T47D (cell line): Measurements from ENCODE around the gene GRWD1.

Experiments used
- DNase-seq, 2 experiments: peaks; one replicate each; pipeline versions ENCODE4 v3.0.0 to v3.0.0-alpha.2; 2011 to 2012; ENCODE audit warnings: low read depth in 1 of 2, low spot score in 1 of 2
- JUND ChIP-seq: IDR thresholded peaks from 2 replicates; pipeline ENCODE4 v1.6.1; 2012; ENCODE audit warnings: low read depth
- in situ Hi-C: cut with HindIII; loops from 2 replicates; pipeline ENCODE4 v1.10.0; 2016; ENCODE audit warnings: low sequenced_read_pairs, low pct_unique_long_range_greater_than_20kb

GRWD1 gene

DNA sequence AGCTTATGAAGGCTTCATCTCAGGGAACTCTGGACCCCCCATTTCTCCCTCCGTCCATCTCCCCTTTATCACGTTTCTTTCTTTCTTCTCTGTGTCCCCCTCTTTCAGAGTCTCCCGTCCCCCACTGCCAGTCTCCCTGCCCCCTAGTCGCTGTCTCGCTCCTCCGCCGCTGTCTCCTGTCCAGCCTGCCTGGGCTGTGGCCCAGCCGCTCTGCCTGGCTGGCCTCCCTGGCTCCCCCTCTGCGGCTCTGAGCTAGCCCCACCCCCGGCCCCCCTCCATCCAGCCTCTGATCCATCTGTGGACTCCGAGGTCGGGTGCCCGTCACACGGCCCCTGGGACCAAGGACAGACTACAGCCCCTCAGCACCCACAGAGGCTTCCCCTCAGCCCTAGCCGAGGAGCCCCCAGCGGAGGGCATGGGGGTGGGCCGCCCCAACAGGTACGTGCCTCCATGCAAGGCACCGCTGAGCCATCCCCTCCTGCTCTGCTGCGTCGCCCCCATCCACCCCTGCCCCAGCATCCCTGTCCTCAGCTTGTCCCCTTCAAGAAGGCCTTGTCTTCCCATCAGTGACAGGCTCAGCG, 8.5 kb downstream of the GRWD1 start:
- in situ Hi-C loops = no loop called here
- no peak for DNase-seq
- no peak for TF ChIP-seq JUND

DNA sequence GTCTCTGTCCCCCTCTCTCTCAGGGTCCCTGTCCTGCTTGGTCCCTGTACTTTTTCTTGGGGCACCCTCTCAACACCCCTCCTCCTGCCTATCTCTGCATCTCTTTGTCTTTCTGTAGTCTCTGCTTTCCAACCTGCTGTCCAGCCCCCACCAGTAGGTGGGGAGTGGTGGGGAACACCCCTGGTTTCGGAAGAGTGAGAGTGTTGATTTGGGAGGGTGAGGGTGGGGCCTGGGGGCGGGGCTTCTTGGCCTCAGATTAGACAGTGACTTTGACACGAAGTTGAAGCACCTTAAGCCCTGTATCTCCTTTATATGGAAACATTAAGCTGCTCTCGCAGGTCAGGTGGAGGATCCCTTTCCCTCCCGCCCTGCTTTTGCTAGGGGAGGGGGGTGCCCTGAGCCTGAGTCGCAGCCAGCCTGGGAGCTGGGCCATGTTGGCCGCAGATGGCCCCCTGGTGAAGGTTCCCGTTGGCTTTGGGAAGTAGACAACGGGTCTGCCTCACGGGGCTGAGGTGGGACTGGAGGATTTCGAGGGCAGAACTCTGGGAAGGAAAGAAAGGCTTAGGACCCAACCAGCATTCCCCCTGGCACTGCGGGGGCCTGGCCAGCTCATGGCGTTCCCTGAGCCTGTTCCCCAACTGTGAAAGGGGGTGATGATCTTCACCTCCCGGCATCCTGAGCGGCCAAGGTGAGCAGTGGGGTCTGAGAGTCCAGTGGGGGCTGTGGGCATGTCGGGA, 9.6 kb downstream of the GRWD1 start, which contains the start of gene KCNJ14:
Gene KCNJ14, plus strand, starts transcription at position 404 of the 737 bp plus-strand sequence. CDS start 6,151 bp downstream, outside the sequence.
- TF ChIP-seq JUND = no peak
- in situ Hi-C loops = no loop called here
- no peak for DNase-seq

DNA sequence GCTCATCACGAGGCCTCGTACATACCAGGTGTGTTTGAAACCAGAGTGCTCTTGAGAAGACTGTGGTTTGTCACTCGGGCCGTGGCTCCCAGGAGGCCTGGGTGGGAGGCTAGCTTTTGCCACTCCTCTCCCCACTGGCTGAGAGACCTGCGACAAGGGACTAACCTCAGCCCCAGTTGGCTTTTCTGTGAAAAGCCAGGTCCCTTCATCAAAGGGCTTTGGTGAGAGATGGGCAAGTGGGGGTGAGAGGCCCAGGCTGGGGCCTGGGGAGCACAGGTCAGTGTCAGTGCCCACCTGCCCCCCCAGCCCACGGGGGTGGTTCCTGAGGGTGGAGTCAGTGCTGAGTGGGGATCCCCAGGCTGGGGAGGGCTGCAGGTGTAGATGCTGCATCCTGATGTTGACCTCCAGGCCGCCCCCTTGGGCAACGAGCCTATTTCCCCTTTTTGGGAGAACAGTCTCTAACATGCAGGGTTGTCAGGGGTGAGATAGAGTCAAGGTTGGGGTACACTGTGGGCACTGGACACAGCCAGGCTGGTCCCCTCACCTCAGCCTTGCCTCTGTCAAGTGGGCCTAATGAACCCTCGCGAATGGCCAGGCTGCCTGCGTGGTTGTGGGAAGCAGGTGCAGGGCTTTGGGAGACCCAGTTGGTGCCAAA, 10.3 kb downstream of the GRWD1 start:
- DNase-seq = no peak
- in situ Hi-C loops = no loop called here
- no peak for TF ChIP-seq JUND

DNA sequence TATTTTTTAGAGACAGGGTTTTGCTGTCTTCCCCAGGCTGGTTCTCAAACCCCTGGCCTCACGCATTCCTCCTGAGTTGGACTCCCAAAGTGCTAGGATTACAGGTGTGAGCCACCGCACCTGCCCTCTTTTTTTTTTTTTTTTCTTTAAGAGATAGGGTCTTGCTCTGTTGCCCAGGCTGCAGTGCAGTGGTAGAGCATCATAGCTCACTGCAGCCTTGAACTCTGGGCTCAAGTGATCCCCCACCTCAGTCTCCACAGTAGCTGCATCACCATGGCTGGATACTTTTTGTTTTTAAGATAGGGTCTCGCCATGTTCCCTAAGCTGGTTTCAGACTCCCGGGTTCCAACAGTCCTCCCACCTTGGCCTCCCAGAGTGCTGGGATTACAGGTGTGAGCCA, 11.1 kb downstream of the GRWD1 start:
- no peak for DNase-seq
- TF ChIP-seq JUND = no peak
- in situ Hi-C loops = no loop called here

DNA sequence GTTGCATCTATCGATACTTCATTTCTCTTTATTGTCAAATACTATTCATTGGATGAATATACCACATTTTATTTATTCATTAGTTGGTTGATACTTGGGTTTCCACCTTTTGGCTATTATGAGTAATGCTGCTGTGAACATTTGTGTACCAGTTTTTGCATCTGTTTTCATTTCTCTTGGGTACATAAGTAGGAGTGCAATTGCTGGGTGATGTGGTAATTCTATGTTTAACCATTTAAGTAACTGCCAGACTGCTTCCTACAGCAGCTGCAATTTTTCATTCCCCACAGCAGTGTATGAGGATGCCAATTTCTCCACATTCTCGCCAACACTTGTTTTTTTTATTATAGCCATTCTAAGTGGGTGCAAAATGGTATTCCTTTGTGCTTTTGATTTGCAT, 12.2 kb downstream of the GRWD1 start:
- DNase-seq = no peak
- TF ChIP-seq JUND = no peak
- in situ Hi-C loops = no loop called here

DNA sequence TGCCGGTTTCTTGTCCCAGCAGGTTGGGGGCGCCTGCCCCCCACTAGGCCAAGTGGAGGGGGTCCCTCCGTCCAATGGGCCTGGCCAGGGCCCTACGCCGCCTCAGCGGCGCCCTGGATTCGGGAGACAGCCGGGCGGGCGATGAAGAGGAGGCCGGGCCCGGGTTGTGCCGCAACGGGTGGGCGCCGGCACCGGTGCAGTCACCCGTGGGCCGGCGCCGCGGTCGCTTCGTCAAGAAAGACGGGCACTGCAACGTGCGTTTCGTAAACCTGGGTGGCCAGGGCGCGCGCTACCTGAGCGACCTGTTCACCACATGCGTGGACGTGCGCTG, 15.8 kb downstream of the GRWD1 start:
- TF ChIP-seq JUND = no peak
- DNase-seq = no peak
- in situ Hi-C loops = no loop called here

DNA sequence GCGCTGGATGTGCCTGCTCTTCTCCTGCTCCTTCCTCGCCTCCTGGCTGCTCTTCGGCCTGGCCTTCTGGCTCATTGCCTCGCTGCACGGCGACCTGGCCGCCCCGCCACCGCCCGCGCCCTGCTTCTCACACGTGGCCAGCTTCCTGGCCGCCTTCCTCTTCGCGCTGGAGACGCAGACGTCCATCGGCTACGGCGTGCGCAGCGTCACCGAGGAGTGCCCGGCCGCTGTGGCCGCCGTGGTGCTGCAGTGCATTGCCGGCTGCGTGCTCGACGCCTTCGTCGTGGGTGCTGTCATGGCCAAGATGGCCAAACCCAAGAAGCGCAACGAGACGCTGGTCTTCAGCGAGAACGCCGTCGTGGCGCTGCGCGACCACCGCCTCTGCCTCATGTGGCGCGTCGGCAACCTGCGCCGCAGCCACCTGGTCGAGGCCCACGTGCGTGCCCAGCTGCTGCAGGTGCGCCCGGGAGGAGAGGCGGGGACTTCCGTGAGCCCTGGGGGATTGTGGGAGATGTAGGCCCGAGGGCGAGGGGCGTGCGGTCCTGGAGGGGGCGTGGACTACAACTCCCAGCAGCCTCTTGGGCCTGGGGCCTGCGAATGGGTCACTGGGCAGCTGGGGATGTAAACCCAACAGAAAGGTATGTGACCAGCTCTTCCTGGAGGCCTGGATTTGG, 16.3 kb downstream of the GRWD1 start:
- no peak for DNase-seq
- no peak for TF ChIP-seq JUND
- in situ Hi-C loops = no loop called here

DNA sequence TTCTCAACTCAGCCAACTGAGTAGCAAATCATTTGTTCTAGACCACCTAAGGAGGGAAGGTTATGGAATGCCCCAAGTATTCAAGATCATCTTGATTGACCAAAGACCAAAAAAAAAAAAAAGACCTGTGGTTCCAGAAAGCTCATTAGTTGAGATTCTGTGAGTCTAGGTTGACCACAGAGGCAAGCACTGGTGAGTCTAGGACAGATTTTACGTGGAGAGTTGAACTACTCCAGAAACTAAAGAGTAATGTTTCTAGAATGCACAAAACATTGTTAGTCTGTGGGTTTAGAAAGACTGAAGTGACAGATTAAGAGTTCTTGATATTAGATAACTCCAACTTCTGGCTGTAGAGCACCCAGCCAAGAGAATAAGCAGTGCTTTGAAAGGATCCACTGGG, 19.4 kb downstream of the GRWD1 start:
- in situ Hi-C loops = no loop called here
- TF ChIP-seq JUND = no peak
- DNase-seq = no peak

DNA sequence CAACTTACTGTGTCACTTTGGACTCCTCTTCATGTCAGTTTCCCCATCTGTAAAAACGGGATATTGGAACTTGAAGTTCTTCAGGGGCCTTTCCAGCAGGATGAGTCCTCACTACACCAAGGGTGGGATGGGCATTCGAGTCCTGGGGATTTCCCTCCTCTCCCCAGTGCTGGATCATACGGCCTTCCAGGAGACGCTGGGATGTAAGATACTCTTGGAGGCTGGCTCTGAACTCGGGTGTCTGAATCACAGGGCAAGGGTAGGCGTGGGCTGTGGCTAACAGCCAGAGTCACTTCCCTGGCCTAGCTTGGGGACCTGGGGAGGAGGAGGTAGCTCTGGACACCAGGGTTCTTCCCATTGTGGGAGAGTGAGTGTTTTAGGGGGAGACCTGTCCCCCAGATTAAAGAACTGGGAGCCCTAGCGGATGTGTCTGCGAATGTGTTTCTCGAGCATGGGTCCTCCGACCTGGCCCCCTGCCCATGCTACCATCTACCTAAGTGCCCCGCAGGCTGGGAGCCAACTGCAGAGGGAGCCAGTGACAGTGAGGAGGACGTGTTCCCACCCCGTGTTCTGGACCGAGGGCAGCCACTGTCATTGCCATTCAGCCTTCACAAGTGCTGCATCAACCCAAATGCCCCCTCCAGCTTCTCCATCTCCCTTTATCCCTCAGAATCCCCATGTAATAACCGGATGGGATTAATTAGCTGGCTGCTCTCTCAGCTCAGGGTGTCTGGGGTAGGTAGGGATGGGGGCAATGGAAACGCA, 21.0 kb downstream of the GRWD1 start:
- DNase-seq = no peak
- in situ Hi-C loops = no loop called here
- no peak for TF ChIP-seq JUND

DNA sequence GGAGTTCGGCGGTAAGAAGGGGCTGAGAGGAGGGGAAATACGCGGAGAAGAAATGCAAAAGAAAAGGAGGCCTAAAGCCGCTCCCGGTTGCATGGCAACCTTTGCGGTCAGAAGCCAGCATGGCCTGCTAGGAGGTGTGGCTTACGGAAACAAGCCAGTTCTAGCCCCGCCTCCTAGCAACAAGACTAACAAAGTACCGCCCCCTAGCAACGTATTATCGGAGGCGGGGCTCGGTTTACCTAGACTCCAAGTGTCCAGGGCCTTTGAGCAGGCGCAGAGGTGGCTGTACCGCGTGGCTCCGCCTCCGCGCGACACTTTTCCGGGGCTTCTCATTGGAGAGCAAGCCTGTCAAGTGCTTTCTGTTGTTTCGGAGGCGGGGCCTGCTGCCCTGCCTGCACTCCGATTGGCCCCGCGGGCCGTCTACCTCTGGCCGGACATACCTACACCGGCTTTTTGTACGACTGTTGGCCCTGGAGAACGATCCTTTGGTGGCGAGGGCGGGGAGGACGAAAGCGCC, 23.0 kb downstream of the GRWD1 start:
- TF ChIP-seq JUND = no peak
- peak; percentile 89 to 99 for DNase-seq
- in situ Hi-C loops = no loop called here

DNA sequence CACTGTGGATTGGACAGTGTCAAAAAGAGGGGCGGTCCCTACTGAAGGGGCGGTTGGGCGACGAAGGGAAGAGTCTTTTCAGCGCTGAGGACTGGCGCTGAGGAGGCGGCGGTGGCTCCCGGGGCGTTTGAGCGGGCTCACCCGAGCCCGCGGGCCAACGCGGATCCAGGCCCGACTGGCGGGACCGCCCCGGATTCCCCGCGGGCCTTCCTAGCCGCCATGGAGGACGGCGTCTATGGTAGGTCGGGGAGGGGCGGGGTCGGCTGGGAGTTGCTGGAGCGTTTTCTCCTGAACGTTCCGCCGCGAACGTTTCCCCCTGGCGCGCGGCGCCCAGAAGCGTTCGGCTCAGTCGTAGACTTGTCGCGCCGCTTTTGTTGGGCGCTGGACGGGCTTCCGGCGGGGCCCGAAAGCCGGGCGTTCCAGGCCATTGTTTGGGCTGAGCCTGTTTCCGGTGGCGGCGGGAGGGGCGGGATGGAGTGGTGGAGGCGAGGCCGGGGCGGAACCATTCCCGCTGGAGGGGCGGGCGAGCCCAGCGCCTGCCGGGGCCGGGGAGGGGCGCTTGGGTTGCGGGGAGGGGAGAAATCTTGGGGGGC, 23.6 kb downstream of the GRWD1 start, which contains the start of gene CYTH2:
Gene CYTH2, plus strand, starts transcription at position 81 of the 593 bp plus-strand sequence. Its CDS starts 139 bp downstream, at position 220.
- in situ Hi-C loops = no loop called here
- DNase-seq = peak in 1 of 2 experiments; percentile 83
- no peak for TF ChIP-seq JUND
